ENCODE measurements around the gene PLEKHA6. TPM values are rescaled to one million over a fixed set of nuclear protein-coding genes. Genes with fewer than 3 reads are reported as not detected.
A peak's percentile ranks its signal among the peaks of the same experiment; 100 is the strongest.

PLEKHA6 gene
- total and polyA plus RNA-seq, 3 donors from 2014 or later, result 5.9 to 14.7 (median 10.0) TPM

DNA sequence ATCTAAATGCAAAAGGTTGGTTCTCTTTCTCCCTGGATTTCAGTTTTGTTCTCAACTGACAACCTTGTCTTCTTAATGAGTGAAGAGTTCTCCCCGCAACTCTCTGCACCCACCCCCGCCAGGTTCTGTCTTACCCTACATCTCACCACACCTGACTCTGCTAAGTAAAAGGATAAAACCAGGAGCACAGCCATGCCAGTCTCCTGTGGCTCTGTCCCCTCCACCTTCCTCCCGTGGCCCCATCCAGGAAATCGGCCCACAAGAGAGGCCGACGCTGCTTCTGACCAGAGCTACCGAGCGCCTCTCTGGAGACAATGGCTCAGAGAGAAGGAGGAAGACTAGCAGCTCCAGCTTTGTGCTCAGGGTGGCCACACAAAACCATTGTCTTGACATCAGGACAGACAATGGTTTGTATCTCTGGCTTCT is 72.2 kb downstream of the PLEKHA6 start:
- Histone ChIP-seq H3K4me3 (no peak overlapping the region), H3K27ac (peak overlapping the region in 1 of 2 donors; percentile 20), H3K36me3 (ENCODE audit: low read depth, missing control alignments) (no peaks in the 10 kb centered on the region), H3K9me3 (no peaks in the 10 kb centered on the region), H3K4me1 (peaks cover 35% of the 10 kb centered on the region), H3K27me3 (no peaks in the 10 kb centered on the region)
- no peak for DNase-seq
- TF ChIP-seq POLR2A (IDR thresholded peaks at IDR 0.05), result no peak
- TF ChIP-seq, protein P1, sequence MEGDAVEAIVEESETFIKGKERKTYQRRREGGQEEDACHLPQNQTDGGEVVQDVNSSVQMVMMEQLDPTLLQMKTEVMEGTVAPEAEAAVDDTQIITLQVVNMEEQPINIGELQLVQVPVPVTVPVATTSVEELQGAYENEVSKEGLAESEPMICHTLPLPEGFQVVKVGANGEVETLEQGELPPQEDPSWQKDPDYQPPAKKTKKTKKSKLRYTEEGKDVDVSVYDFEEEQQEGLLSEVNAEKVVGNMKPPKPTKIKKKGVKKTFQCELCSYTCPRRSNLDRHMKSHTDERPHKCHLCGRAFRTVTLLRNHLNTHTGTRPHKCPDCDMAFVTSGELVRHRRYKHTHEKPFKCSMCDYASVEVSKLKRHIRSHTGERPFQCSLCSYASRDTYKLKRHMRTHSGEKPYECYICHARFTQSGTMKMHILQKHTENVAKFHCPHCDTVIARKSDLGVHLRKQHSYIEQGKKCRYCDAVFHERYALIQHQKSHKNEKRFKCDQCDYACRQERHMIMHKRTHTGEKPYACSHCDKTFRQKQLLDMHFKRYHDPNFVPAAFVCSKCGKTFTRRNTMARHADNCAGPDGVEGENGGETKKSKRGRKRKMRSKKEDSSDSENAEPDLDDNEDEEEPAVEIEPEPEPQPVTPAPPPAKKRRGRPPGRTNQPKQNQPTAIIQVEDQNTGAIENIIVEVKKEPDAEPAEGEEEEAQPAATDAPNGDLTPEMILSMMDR (IDR thresholded peaks at IDR 0.05), result no peak
- 53 to 74% methylated on average over 8 of the region's 8 CpGs for WGBS, 2 donors
- intact Hi-C loops (cut with DNase I; ENCODE audit: low total_unique reads), result no loop called here

DNA sequence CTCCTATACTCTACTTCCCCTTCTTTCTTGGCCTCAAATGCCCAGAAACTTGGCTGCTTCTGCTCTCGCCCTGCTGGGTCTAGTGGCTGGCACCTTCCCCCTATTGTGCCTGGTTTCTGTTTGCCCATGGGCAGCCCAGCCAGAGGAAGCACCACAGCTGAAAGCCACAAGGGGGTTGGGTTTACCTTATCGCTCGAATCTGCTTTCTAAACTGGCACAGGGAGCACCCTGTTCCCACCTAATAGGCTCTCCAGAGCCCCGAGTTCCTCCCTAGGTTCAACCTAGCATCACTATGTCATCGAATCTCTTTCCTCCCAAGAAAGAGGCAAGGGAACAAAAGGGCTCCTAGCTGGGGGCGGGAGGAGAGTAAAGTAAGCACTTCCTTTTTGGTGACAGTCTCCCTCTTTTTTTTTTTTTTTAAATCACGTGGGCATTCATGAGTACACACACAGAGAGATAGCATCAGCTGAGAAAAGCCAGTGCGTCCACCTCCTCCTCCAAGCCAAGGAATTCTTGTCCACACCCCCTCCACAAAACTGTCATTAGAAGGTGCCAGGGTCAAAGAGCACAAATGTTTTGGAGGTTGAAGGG is 72.8 kb downstream of the PLEKHA6 start:
- Histone ChIP-seq H3K27me3 (no peaks in the 10 kb centered on the region), H3K36me3 (ENCODE audit: low read depth, missing control alignments) (no peaks in the 10 kb centered on the region), H3K4me3 (no peak overlapping the region), H3K27ac (no peak overlapping the region), H3K9me3 (no peaks in the 10 kb centered on the region), H3K4me1 (peaks cover 35% of the 10 kb centered on the region)
- 47 to 59% methylated on average over 8 of the region's 8 CpGs for WGBS, 2 donors
- DNase-seq, result no peak
- intact Hi-C loops (cut with DNase I; ENCODE audit: low total_unique reads), result no loop called here
- no peak for TF ChIP-seq POLR2A (IDR thresholded peaks at IDR 0.05)
- TF ChIP-seq, protein P1 (IDR thresholded peaks at IDR 0.05), result no peak

DNA sequence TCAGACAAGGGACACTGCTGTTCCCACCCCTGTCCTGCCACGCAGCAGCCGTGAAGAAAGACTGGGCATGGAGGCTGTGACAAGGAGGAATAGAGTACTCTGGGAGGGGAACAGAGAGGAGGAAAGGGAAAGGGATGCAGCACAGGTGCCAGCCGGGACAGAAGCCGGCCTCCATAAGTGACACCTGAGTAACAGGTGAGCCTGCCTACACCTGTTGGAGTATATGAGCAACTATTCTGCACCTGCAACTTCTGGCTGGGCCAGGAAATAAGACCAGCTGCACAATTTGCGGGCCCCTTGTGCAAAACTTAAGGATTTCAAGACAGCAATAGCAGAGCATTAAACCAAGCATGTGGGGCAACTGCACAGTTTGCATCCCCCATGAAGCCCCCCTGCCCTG is 73.4 kb downstream of the PLEKHA6 start:
- Histone ChIP-seq H3K36me3 (ENCODE audit: low read depth, missing control alignments) (no peaks in the 10 kb centered on the region), H3K4me3 (no peak overlapping the region), H3K27me3 (no peaks in the 10 kb centered on the region), H3K9me3 (no peaks in the 10 kb centered on the region), H3K27ac (no peak overlapping the region), H3K4me1 (peaks cover 35% of the 10 kb centered on the region)
- intact Hi-C loops (cut with DNase I; ENCODE audit: low total_unique reads), result no loop called here
- WGBS, 2 donors, result 85 to 94% methylated on average over 5 of the region's 5 CpGs
- no peak for DNase-seq
- TF ChIP-seq POLR2A (IDR thresholded peaks at IDR 0.05), result no peak
- TF ChIP-seq, protein P1 (IDR thresholded peaks at IDR 0.05), result no peak

DNA sequence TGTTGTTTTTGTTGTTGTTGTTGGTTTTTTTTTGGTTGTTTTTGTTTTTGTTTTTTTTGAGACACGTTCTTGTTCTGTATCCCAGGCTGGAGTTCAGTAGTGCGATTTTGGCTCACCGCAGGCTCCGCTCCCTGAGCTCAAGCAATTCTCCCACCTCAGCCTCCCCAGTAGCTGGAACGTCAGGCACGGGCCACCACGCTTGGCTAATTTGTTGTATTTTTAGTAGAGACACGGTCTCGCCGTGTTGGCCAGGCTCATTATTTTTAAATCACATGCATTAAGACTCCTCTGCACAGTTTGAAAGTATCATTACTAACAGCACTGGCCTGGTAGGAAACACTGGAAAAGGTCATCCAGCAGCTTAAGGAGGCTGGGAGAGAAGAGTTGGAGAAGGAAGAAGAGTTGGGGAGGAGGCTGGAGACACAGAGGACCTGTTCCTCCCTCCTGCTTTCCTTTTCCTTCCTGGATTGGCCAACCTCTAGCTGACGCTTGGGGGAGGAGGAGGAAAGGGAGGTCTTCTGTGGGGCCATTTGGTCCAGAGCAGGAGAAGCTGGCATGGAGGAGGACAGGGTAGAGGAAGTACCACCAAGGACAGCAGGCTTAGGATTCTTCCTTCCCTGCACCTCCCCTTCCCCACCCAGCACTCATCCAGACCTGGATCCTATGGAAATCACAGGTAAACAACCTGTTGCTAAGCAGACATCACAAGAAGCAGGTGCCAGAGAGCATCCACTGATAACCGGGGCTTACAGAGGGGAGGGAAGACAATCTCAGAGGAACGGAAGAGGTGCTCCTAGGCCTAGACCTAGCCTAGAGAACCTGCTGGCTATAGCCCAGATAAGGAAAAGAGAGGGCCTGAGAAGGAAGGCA is 74.1 kb downstream of the PLEKHA6 start:
- Histone ChIP-seq H3K4me3 (no peak overlapping the region), H3K36me3 (ENCODE audit: low read depth, missing control alignments) (no peaks in the 10 kb centered on the region), H3K27me3 (no peaks in the 10 kb centered on the region), H3K4me1 (peaks cover 35% of the 10 kb centered on the region), H3K9me3 (no peaks in the 10 kb centered on the region), H3K27ac (no peak overlapping the region)
- DNase-seq, result no peak
- intact Hi-C loops (cut with DNase I; ENCODE audit: low total_unique reads), result no loop called here
- WGBS, 2 donors, result 56 to 78% methylated on average over 13 of the region's 13 CpGs
- TF ChIP-seq, protein P1 (IDR thresholded peaks at IDR 0.05), result no peak
- TF ChIP-seq POLR2A (IDR thresholded peaks at IDR 0.05), result no peak

Measured in testis (tissue), 3 donors.